GM04504 (cell line): ENCODE data around the gene ZNF558.
"Not testable (repeated sequence)": the region's sequence is repeated elsewhere in the genome, so short reads cannot be mapped to it uniquely, and the experiment has no call there.

Source experiments
- DNase-seq: peaks from one replicate; pipeline ENCODE4 v3.0.0-alpha.2; 2012; ENCODE audit warnings: low read depth

Gene ZNF558

GRCh38 chr19:8794823-8795222 is 37.3 kb downstream of the ZNF558 start:
- DNase-seq, result no peak

- DNase-seq, result not testable (repeated sequence)
Measured at GRCh38 chr19:8773587-8773986, 58.5 kb downstream of the ZNF558 start.

GRCh38 chr19:8769265-8769664 is 62.8 kb downstream of the ZNF558 start:
- not testable (repeated sequence) for DNase-seq

- DNase-seq, result not testable (repeated sequence)
Measured at GRCh38 chr19:8767257-8767656, 64.8 kb downstream of the ZNF558 start.
